ENCODE measurements around the gene TCHP.

GRCh38 chr12:109880043-109880931, 19.8 kb upstream of the TCHP start, which contains the start of gene GLTP:
- no peak for TF ChIP-seq GATA2 (IDR thresholded peaks at IDR 0.05; ENCODE audit: low read depth, low read length)
- TF ChIP-seq GATA3 (IDR thresholded peaks at IDR 0.05; ENCODE audit: low read depth, low read length): no peak

Measured in SH-SY5Y (cell line).